ENCODE measurements around the gene PDS5B.

DNA sequence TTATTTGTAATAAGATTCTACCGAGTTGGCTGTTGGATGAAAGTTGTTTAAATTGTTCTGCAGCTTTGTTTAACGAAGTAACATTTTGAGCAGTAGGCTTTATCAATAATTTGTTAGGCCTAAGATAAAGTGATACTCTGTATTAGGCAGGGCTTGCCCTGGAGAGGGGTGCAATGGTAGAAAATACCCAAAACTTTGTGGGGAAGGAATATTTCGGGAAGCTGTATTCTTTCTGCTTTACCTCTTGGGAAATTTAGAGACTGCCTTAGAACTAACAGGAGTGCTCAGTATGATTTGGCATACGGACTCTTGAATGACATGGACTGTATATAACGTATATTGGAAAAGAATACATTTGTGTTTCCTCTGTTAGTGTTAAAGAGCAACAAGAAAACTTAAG is 2.5 kb downstream of the PDS5B start:
- TF ChIP-seq, protein P1, sequence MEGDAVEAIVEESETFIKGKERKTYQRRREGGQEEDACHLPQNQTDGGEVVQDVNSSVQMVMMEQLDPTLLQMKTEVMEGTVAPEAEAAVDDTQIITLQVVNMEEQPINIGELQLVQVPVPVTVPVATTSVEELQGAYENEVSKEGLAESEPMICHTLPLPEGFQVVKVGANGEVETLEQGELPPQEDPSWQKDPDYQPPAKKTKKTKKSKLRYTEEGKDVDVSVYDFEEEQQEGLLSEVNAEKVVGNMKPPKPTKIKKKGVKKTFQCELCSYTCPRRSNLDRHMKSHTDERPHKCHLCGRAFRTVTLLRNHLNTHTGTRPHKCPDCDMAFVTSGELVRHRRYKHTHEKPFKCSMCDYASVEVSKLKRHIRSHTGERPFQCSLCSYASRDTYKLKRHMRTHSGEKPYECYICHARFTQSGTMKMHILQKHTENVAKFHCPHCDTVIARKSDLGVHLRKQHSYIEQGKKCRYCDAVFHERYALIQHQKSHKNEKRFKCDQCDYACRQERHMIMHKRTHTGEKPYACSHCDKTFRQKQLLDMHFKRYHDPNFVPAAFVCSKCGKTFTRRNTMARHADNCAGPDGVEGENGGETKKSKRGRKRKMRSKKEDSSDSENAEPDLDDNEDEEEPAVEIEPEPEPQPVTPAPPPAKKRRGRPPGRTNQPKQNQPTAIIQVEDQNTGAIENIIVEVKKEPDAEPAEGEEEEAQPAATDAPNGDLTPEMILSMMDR (IDR thresholded peaks at IDR 0.05 in 4 of 5, conservative IDR thresholded peaks at IDR 0.05 in 1 of 5), result no peak
- TF ChIP-seq POLR2A (IDR thresholded peaks at IDR 0.05), result no peak

All from gastrocnemius medialis (tissue), 4 donors.